Measurements from ENCODE around the gene TSGA10IP.

DNA sequence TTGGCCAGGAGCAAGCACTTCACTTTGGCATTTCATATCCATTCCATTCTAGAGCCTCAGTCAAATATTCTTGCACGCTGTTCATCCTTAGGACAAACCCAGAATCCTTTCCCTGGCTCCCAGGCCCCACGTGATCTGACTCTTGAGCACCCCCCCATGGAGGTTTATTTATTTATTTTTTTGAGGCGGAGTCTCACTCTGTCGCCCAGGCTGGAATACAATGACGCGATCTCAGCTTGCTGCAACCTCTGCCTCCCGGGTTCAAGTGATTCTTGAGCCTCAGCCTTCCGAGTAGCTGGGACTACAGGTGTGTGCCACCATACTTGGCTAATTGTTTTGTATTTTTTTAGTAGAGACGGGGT lies 12.7 kb upstream of the TSGA10IP start:
- no peak for TF ChIP-seq EZH2 (IDR thresholded peaks at IDR 0.05; ENCODE audit: insufficient read depth, poor library complexity, severe bottlenecking)
- no peak for TF ChIP-seq EZH2phosphoT487 (IDR thresholded peaks at IDR 0.05; ENCODE audit: insufficient read depth, low read depth)

All from GM23248 (cell line).